ENCODE results near the gene MED25. TPM values are rescaled to one million over a fixed set of nuclear protein-coding genes. Genes with fewer than 3 reads are reported as not detected.

The MED25 gene
- total RNA-seq (2022) (39.9 and 43.2 TPM in 2 replicates), Bru-seq, nascent RNA (percentile 52 among the genes with signal in this experiment), BruChase-seq, experiment 1, labeled RNA remaining after a 6-hour chase (percentile 64 among the genes with signal in this experiment), BruChase-seq, experiment 2, labeled RNA remaining after a 2-hour chase (percentile 66 among the genes with signal in this experiment)
- long read RNA-seq, transcript MED25-201 (18 exons, 2,332 nt), result major isoform, 13 of 46 reads
- long read RNA-seq, partial matches to known transcripts, result 23 of 46 reads
- long read RNA-seq, other reads (novel, unspliced or antisense), result 9 of 46 reads

GRCh38 chr19:49817964-49818648, at the start of gene MED25:
MED25 (plus strand) TSS chr19:49818289; CDS start chr19:49818342, 53 bp downstream.
- intact Hi-C loops (cut with micrococcal nuclease), result loop anchor here (5.0 kb wide), 1 partner anchor 49 kb away; the partner anchor contains the start of gene PNKP
- Mint-ChIP-seq H3K36me3 (ENCODE audit: insufficient read depth, unreplicated experiment) (peaks cover 33% of the 10 kb centered on the region), H3K9me3 (ENCODE audit: unreplicated experiment) (no peaks in the 10 kb centered on the region), H3K27me3 (ENCODE audit: insufficient read depth, unreplicated experiment) (no peaks in the 10 kb centered on the region), H3K4me3 (ENCODE audit: unreplicated experiment) (peak within 1 kb of the TSS; percentile 97), H3K27ac (ENCODE audit: low read depth, unreplicated experiment) (peak within 1 kb of the TSS; percentile 100), H3K4me1 (ENCODE audit: insufficient read depth, unreplicated experiment) (peaks cover 16% of the 10 kb centered on the region)
- TF ChIP-seq CTCF (IDR thresholded peaks at IDR 0.05; ENCODE audit: unreplicated experiment), result peak; percentile 26
- peak; percentile 84 for DNase-seq (ENCODE audit: unreplicated experiment)
- ChIA-PET CTCF (interaction anchor here (0.9 to 1.0 kb wide), 2 partner anchors 12 to 52 kb away, joined by 3 to 6 read pairs; no protein-coding TSS in a partner anchor), POLR2A (interaction anchor here (0.6 to 3.6 kb wide), 18 partner anchors 30 to 825 kb away, joined by 3 to 36 read pairs (median 4); partner anchors contain the start of genes AKT1S1, AP2A1, GYS1 and PNKP)
- BruUV-seq (replicated peaks), result no TSS peak

- H3K27me3 Mint-ChIP-seq (ENCODE audit: insufficient read depth, unreplicated experiment), result no peaks in the 10 kb centered on the region
- no peak overlapping the region for H3K4me3 Mint-ChIP-seq (ENCODE audit: unreplicated experiment)
- no peak for TF ChIP-seq CTCF (IDR thresholded peaks at IDR 0.05; ENCODE audit: unreplicated experiment)
- POLR2A ChIA-PET, result interaction anchor here (0.9 kb wide), 1 partner anchor 47 kb away, joined by 3 read pairs; the partner anchor contains the start of gene MED25
- H3K36me3 Mint-ChIP-seq (ENCODE audit: insufficient read depth, unreplicated experiment), result peaks cover 22% of the 10 kb centered on the region
- no peak for DNase-seq (ENCODE audit: unreplicated experiment)
- peaks cover 37% of the 10 kb centered on the region for H3K4me1 Mint-ChIP-seq (ENCODE audit: insufficient read depth, unreplicated experiment)
- CTCF ChIA-PET, result interaction anchor here (0.6 kb wide), 1 partner anchor 1856 kb away, joined by 3 read pairs; no protein-coding TSS in a partner anchor
- H3K27ac Mint-ChIP-seq (ENCODE audit: low read depth, unreplicated experiment), result peak overlapping the region; percentile 27
- intact Hi-C loops (cut with micrococcal nuclease), result no loop called here
- BruUV-seq (replicated peaks), result no TSS peak
- H3K9me3 Mint-ChIP-seq (ENCODE audit: unreplicated experiment), result no peaks in the 10 kb centered on the region
Observed at GRCh38 chr19:49770529-49770928, 47.6 kb upstream of the MED25 start.

GRCh38 chr19:49771674-49772139, 46.4 kb upstream of the MED25 start:
- H3K4me1 Mint-ChIP-seq (ENCODE audit: insufficient read depth, unreplicated experiment), result peaks cover 31% of the 10 kb centered on the region
- no peak for DNase-seq (ENCODE audit: unreplicated experiment)
- TF ChIP-seq CTCF (IDR thresholded peaks at IDR 0.05; ENCODE audit: unreplicated experiment), result no peak
- no peaks in the 10 kb centered on the region for H3K9me3 Mint-ChIP-seq (ENCODE audit: unreplicated experiment)
- CTCF ChIA-PET, result interaction anchor here (0.6 to 0.8 kb wide), 4 partner anchors 10 to 929 kb away, joined by 3 read pairs; no protein-coding TSS in a partner anchor
- H3K36me3 Mint-ChIP-seq (ENCODE audit: insufficient read depth, unreplicated experiment), result peaks cover 22% of the 10 kb centered on the region
- H3K4me3 Mint-ChIP-seq (ENCODE audit: unreplicated experiment), result no peak overlapping the region
- BruUV-seq (replicated peaks), result no TSS peak
- H3K27me3 Mint-ChIP-seq (ENCODE audit: insufficient read depth, unreplicated experiment), result no peaks in the 10 kb centered on the region
- intact Hi-C loops (cut with micrococcal nuclease), result no loop called here
- H3K27ac Mint-ChIP-seq (ENCODE audit: low read depth, unreplicated experiment), result no peak overlapping the region
- POLR2A ChIA-PET, result interaction anchor here (1.1 kb wide), 1 partner anchor 47 kb away, joined by 6 read pairs; no protein-coding TSS in a partner anchor

All from MCF 10A (cell line).